ENCODE data around the gene SMG6. TPM values are rescaled to one million over a fixed set of nuclear protein-coding genes. Genes with fewer than 3 reads are reported as not detected.

Gene SMG6
- total RNA-seq, 1 experiment from 2014 or later: 28.6 TPM

- Histone ChIP-seq H2BK20ac (ENCODE audit: low read depth, low read length, poor library complexity, severe bottlenecking) (no peak overlapping the region), H2BK5ac (ENCODE audit: insufficient read length, low read length) (no peak overlapping the region), H4K20me1 (ENCODE audit: control insufficient read depth, insufficient read depth, insufficient read length) (no peaks in the 10 kb centered on the region), H3K18ac (ENCODE audit: insufficient read length, low read depth, low read length) (no peak overlapping the region), H4K8ac (replicated peaks; ENCODE audit: insufficient read length, low read depth, low read length) (no peak overlapping the region), H3K79me2 (ENCODE audit: insufficient read depth, low read length) (no peaks in the 10 kb centered on the region), H2AK5ac (ENCODE audit: insufficient read length, low read length) (no peak overlapping the region), H4K5ac (ENCODE audit: insufficient read length, low read depth, low read length) (no peak overlapping the region), H3K79me1 (ENCODE audit: insufficient read depth, low read depth, low read length, poor library complexity, severe bottlenecking) (no peaks in the 10 kb centered on the region), H2BK12ac (ENCODE audit: insufficient read length, low read depth, low read length) (no peak overlapping the region), H3K56ac (ENCODE audit: insufficient read length, low read depth, low read length) (no peak overlapping the region), H3K23me2 (ENCODE audit: insufficient read length, low read depth, low read length, poor library complexity, severe bottlenecking) (no peaks in the 10 kb centered on the region), H3K4me2 (ENCODE audit: insufficient read depth, insufficient read length, low read length) (no peak overlapping the region), H3K27ac (ENCODE audit: insufficient read length, low read depth, low read length) (no peak overlapping the region), H3K9ac (ENCODE audit: extremely low read depth, insufficient read length, low read length) (no peak overlapping the region), H3K9me3 (ENCODE audit: control insufficient read depth, low read depth, low read length) (no peaks in the 10 kb centered on the region), H3K23ac (ENCODE audit: insufficient read length, low read depth, low read length) (no peak overlapping the region), H4K91ac (ENCODE audit: insufficient read length, low read depth, low read length) (no peak overlapping the region), H3K14ac (ENCODE audit: insufficient read depth, low read length) (no peak overlapping the region), H2BK15ac (ENCODE audit: low read depth, low read length) (no peak overlapping the region), H3T11ph (ENCODE audit: low read length) (no peak overlapping the region), H3K4me1 (ENCODE audit: insufficient read depth, low read length) (no peaks in the 10 kb centered on the region), H2AFZ (ENCODE audit: low read length) (no peak overlapping the region), H3K27me3 (ENCODE audit: insufficient read depth, low read length) (no peaks in the 10 kb centered on the region), H3K4ac (ENCODE audit: low read depth, low read length) (no peak overlapping the region), H2BK120ac (ENCODE audit: low read depth, low read length, poor library complexity, severe bottlenecking) (no peak overlapping the region)
- Mint-ChIP-seq H3K9me3 (no peaks in the 10 kb centered on the region), H3K36me3 (ENCODE audit: insufficient read depth in 1 of 3, low read depth in 3 of 3) (no peaks in the 10 kb centered on the region), H3K4me3 (no peak overlapping the region), H3K4me1 (no peaks in the 10 kb centered on the region; a peak in 2 of 4 replicates), H3K27me3 (ENCODE audit: low read depth) (no peaks in the 10 kb centered on the region), H3K27ac (peak overlapping the region in 2 of 3 experiments; percentile 1 to 5; a peak in 2 of 7 replicates)
- no peak for TF ChIP-seq CTCF (conservative IDR thresholded peaks at IDR 0.05)
- DNase-seq: no peak
- WGBS (ENCODE audit: extremely low coverage, insufficient read length, low lambda C conversion rate): no CpG with 5 or more reads among the region's 3 CpGs
These were observed 196.1 kb downstream of the SMG6 start for GRCh38 chr17:2107506-2107905.
